Measurements from ENCODE around the gene ACIN1. TPM values are rescaled to one million over a fixed set of nuclear protein-coding genes. Genes with fewer than 3 reads are reported as not detected.
A peak's percentile ranks its signal among the peaks of the same experiment; 100 is the strongest.

ACIN1 gene
- polyA plus RNA-seq, 10 donors = 103 to 183 (median 143) TPM

DNA sequence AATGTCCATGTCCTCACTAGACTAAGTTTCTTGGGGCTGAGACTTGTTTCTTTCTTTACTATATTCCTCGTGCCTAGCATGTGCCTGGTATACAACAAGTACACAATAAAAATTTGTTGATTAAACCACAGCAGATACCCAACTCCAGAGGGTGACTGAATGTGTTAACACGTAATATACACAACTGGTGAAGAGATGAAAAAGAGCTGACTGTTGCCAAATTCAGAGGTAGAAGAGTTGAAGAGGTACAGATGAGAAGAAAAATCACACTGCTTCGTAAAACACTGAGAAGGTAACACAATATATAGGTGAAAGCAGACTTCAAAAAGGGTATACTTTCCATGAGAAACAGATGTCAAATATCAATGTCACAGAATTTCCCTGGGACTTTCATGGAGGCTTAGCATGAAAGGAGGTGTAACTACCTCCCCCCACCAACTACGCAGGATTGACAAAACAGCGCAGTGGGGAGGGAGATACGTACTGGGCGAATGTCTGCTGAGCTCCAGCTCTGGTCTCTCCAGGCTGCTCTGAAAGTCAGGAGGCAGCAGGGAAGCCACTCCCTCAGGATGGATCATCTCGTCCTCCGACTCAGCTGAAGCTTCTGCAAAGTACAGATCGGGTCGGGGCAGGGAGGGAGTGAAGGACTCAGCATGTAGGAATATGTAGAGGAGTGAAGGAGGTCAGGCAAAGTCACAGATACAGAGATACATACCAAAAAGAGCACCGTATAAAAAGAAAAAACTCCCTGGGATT lies 5.3 kb downstream of the ACIN1 start:
- no peak for DNase-seq

GRCh38 chr14:23086565-23086964 lies 8.4 kb downstream of the ACIN1 start:
- DNase-seq = no peak

DNA sequence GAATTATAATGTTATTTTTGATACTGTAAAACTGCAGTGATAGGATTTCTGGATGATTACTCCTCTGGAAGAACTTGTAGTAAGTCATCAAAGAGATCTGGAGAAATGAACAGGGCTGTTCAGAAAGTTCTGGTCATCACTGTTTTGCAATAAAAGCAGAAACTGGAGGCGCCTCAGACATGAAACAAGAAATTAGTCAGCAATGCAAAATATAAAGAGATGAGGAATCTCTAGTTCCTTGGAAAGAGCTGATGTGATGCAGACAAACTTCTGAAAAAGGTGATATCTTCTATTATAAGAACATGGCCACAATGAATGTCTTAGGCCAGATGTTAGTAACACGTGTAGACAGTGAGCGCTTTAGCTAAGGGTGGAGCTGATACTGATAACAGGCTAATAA lies 9.5 kb downstream of the ACIN1 start:
- no peak for DNase-seq

DNA sequence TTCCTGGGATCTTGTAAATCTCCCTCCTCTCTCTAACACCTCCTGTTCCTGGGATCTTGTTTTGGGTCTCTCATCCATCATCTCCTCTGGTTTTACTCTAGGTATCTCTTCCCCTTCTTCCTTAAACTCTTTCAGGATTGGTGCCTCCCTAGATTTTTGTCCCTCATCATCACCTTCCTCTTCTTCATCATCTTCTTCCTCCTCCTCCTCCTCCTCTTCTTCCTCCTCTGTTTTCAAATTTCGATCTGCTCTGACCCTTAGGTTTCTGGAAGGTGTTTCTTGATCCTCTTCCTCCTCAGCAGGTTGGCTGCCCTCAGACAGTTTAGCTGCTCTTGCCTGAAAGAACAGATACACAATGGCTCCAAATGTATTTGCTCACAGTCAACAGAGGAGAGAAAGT lies 14.5 kb downstream of the ACIN1 start:
- DNase-seq = no peak

DNA sequence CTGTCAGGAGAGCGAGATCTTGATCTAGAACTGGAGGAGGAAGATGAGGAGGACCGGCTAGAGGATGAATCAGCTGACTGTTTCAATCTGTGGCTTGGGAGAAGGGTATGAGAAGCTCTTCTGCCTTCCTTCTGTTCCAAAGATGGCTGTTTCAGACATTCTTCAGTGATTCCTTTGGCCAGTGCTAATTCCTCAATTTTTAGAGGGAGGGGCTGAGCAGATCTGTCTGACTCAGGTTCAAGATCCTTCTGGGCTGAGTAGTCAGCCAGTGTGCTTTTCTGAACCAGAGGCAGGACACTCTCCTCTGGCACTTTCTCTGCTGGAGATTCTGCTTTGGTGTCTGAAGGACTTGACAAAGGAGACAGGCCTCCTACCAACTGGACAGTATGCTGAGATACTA lies 15.2 kb downstream of the ACIN1 start:
- no peak for DNase-seq

DNA sequence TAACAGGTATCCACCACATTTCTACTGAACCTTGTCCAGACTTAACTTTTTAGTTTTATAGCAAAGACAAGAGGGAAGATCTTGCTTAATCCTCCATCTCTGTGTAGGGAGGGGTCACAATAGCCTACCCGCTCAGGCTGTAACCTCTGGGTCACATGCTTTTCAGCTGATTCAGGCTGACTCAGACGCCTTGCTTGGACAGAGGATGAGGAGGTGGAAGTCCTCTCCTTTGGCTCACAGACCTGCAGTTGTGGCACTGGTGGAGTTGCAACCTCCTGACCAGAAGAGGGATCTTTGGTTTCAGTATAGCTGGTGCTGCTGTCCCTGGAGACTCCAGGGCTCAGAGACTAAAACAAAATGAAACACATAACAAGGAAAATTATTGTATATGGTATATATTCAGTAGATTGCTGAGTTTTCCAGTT lies 16.2 kb downstream of the ACIN1 start:
- peak in 1 of 3 donors; percentile 52 for DNase-seq

GRCh38 chr14:23077962-23078361 lies 17.0 kb downstream of the ACIN1 start:
- no peak for DNase-seq

GRCh38 chr14:23076785-23077408 lies 18.0 kb downstream of the ACIN1 start:
- peak in 1 of 3 donors; percentile 57 for DNase-seq

GRCh38 chr14:23074906-23075305 lies 20.0 kb downstream of the ACIN1 start:
- DNase-seq = no peak

DNA sequence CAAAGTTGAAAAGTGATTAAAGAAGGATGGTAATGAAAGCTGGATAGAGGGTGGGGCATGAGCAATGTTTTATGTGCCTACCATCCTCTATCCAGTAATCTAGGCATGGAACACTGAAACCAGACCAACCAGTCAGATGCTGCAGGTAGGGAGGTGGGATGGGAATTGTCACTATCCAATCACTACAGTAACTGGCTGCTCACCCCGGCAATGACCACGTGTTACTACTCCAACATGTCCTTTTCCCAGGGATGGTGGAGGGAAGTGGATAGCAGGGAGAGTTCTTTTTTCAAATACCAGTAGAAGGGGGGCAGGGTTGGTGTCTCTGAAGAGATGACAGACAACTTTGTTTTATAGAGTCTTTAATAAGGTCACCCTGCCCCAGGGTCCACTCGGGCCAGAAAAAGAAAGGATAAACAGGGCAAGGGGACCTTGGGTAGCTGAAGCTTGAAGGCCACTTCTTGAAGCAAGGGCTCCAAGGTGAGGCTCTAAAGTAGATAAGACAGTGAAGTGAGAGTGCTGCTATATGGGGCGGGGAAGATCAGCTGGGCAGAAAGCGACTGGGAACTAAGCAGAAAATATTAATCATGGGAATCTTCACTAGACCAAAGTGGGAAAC lies 22.9 kb downstream of the ACIN1 start:
- no peak for DNase-seq

GRCh38 chr14:23071244-23071920 lies 23.6 kb downstream of the ACIN1 start:
- peak; percentile 88 to 95 (median 90) for DNase-seq

GRCh38 chr14:23070262-23071129 lies 24.4 kb downstream of the ACIN1 start:
- DNase-seq = no peak

- no peak for DNase-seq
These were observed 25.5 kb downstream of the ACIN1 start for GRCh38 chr14:23069413-23069806.

DNA sequence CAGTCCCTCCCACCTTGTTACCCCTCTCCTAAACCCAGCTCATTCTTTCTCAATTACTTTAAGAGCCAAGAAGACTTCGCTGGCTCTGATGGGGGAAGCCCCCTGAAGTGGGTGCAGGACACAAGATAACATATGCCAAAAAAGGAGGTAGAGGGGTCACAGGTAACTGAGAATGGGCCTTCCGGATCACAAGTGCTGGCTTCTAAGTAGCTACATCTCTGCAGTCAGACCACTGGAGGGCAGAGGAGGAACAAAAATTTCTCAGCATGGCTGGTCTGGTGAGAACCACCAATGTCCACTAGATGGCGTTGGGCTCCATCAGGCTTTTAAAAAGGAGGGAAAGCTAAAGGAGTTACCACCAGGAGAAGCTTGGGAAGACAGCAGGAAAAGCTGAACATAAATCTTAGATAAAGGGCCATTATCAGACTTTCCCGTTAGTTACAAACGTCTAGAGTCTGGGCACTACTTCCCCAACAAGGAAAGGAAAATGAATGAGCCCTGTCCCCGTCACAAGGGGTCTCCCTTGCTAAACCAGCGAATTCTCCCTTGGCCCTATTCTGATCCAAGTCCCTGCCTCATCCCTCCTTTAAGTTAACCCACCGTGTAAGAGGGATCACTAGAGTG lies 26.0 kb downstream of the ACIN1 start:
- DNase-seq = peak; percentile 89 to 94 (median 90)

DNA sequence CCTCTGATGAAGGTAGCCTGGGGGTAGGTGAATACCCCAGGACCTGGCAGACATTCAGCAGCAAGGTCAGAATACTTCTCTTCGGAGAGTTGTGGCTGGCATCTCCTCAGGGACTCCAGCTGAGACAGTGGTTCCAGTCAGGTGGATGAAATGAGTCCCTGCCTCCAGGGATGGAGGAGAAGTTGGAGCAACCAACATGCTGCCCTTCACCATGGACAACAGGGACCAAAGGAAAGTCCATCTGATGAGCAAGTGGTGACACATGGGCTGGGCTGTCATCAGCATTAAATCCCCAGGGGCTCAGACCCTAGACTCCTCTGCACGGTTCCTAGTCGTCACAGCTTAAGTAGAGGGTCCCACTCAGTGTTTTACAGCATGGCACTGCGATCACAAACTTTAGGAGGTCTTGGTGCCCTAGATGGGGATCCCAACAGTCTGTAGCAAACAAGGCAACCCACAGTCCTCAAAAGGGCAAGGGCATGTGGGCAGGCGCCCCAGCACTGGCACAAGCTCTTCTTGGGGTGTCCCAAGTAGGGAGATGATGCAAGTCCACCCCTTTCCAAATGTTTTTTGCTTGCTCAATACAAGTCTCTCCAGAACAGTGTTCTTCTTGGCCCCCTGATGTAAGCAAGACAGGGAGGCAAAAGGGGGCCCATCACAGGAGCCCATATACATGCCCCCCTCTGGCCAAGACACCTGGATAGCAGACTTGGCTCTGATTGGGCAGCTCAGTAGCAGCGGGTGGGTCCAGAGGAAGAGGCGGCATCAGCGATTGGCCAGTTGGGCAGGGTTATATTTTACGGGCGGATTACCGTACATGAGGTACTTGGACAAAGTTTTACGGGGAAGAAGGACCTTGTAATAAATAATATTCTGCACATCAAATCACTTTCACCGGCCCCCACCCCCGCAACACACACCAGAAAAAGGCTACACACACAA lies 26.8 kb downstream of the ACIN1 start:
- no peak for DNase-seq

DNA sequence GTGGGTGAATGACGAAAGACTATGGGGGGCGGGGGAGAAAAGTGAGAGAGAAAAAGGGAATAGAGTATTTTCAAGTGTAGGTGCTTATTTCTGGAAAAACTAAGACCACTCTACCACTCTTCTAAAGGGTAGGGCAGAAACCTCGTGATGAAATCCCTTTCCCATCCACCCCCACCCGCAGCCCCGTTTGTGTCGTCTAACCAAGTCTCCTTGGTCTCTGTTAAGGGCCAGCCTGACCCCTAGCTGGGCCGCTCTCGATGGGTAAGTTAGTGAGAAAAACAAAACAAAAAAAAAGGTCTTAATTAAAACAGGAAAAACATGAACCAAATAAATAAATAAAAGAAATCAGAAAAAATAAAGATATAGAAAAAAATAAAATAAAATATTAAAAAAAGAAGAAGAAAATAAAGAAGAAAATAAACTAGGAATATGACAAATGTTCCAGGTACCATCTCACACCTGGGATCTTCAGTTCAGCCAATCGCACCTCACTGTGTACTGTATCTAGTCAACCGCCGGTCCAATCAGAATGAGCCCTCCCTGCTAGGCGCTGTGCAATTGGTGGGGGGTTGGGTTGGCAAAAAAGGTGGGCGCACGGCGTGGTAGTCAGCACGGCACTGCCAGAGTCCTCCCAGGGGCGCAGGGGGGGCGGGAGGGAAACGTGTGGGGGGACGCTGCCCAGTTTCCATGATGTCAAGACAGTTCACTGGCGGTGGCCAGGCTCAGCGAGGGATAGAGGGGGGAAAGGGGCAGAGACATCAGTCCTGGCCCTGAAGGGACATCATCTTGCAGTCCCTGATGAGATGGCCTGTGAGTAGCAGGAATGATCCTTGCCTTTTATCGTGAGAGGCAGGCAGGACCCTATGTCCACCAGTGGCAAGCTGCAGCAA lies 27.8 kb downstream of the ACIN1 start:
- no peak for DNase-seq

- no peak for DNase-seq
These were observed 28.6 kb downstream of the ACIN1 start for GRCh38 chr14:23066368-23066767.

- no peak for DNase-seq
These were observed 31.3 kb downstream of the ACIN1 start for GRCh38 chr14:23063601-23064000.

GRCh38 chr14:23062002-23062401 lies 32.9 kb downstream of the ACIN1 start:
- DNase-seq = peak in 2 of 3 donors; percentile 52 to 86

Measured in muscle of back (tissue), 11 donors.